Mesendoderm (in vitro differentiated cells): ENCODE results near the gene GGA2.
A peak's percentile ranks its signal among the peaks of the same experiment; 100 is the strongest.
"Not testable (repeated sequence)": the region's sequence is repeated elsewhere in the genome, so short reads cannot be mapped to it uniquely, and the experiment has no call there.

Experiments used
- DNase-seq: peaks from one replicate; pipeline ENCODE4 v3.0.0; 2013
- H2AK5ac ChIP-seq: 2 replicates; pipeline ENCODE4 v1.6.1; 2013; ENCODE audit warnings: low read length, inconsistent platforms
- H2BK120ac ChIP-seq: 2 replicates; pipeline ENCODE4 v1.6.1; 2013; ENCODE audit warnings: low read depth, mild to moderate bottlenecking, low read length, moderate library complexity, mixed read lengths
- H2BK15ac ChIP-seq: replicated peaks from 2 replicates; pipeline ENCODE4 v1.6.1; 2013; ENCODE audit warnings: low read depth, mild to moderate bottlenecking, moderate library complexity
- H2BK5ac ChIP-seq: 2 replicates; pipeline ENCODE4 v1.6.1; 2013; ENCODE audit warnings: low read length, inconsistent platforms
- H3K18ac ChIP-seq: 2 replicates; pipeline ENCODE4 v1.6.1; 2013; ENCODE audit warnings: mild to moderate bottlenecking, low read length, mixed read lengths
- H3K23ac ChIP-seq: one replicate; pipeline ENCODE4 v1.6.1; 2013; ENCODE audit warnings: low read length
- H3K27ac ChIP-seq: 2 replicates; pipeline ENCODE4 v1.5.1; 2013; ENCODE audit warnings: low read depth, mild to moderate bottlenecking, inconsistent platforms, low read length, moderate library complexity
- H3K27me3 ChIP-seq: 2 replicates; pipeline ENCODE4 v1.6.1; 2013; ENCODE audit warnings: low read length, control low read depth, mild to moderate bottlenecking, inconsistent platforms; ENCODE audit not compliant: insufficient read depth, poor library complexity
- H3K36me3 ChIP-seq: 2 replicates; pipeline ENCODE4 v1.6.1; 2013; ENCODE audit warnings: low read length, inconsistent platforms; ENCODE audit not compliant: control insufficient read depth, insufficient read depth
- H3K4ac ChIP-seq: one replicate; pipeline ENCODE4 v1.6.1; 2013; ENCODE audit warnings: low read depth, mild to moderate bottlenecking, low read length, moderate library complexity
- H3K4me1 ChIP-seq: 2 replicates; pipeline ENCODE4 v1.6.1; 2013; ENCODE audit warnings: low read depth, low read length, inconsistent platforms; ENCODE audit not compliant: control insufficient read depth
- H3K4me2 ChIP-seq: 2 replicates; pipeline ENCODE4 v1.6.1; 2013; ENCODE audit warnings: low read length
- H3K4me3 ChIP-seq: 2 replicates; pipeline ENCODE4 v1.5.1; 2013; ENCODE audit warnings: mild to moderate bottlenecking, low read length
- H3K56ac ChIP-seq: one replicate; pipeline ENCODE4 v1.6.1; 2013; ENCODE audit warnings: low read length
- H3K79me1 ChIP-seq: 2 replicates; pipeline ENCODE4 v1.6.1; 2013; ENCODE audit warnings: low read length, inconsistent platforms
- H3K79me2 ChIP-seq: 2 replicates; pipeline ENCODE4 v1.6.1; 2013; ENCODE audit warnings: mild to moderate bottlenecking, low read length; ENCODE audit not compliant: control insufficient read depth, insufficient read depth
- H3K9ac ChIP-seq: 2 replicates; pipeline ENCODE4 v1.6.1; 2013; ENCODE audit warnings: low read length, inconsistent platforms
- H4K5ac ChIP-seq: one replicate; pipeline ENCODE4 v1.6.1; 2013; ENCODE audit warnings: low read length
- H4K8ac ChIP-seq: one replicate; pipeline ENCODE4 v1.6.1; 2013; ENCODE audit warnings: low read depth, mild to moderate bottlenecking, control low read depth, low read length, moderate library complexity
- WGBS: extraction: QIAGEN DNeasy Blood & Tissue Kit; methylation state at CpG from one replicate; pipeline ENCODE4 v1.1.7; 2013; ENCODE audit warnings: low lambda C conversion rate, missing lambda C conversion rate; ENCODE audit not compliant: insufficient coverage; ENCODE audit errors: extremely low coverage; 5-methylcytosine and 5-hydroxymethylcytosine counted together

Gene GGA2

GRCh38 chr16:23453338-23454052 is 56.8 kb downstream of the GGA2 start:
- H4K5ac ChIP-seq, result no peak overlapping the region
- peak overlapping the region; percentile 68 for H3K9ac ChIP-seq
- H4K8ac ChIP-seq, result no peak overlapping the region
- peak overlapping the region; percentile 64 for H3K56ac ChIP-seq
- DNase-seq, result no peak
- no peak overlapping the region for H2BK120ac ChIP-seq
- H3K27ac ChIP-seq, result no peak overlapping the region
- peak overlapping the region; percentile 93 for H3K4me2 ChIP-seq
- peaks cover 3% of the 10 kb centered on the region for H3K79me1 ChIP-seq
- no peaks in the 10 kb centered on the region for H3K27me3 ChIP-seq
- peak overlapping the region; percentile 62 for H3K4me3 ChIP-seq
- no peak overlapping the region for H3K4ac ChIP-seq
- no peak overlapping the region for H3K23ac ChIP-seq
- no peaks in the 10 kb centered on the region for H3K79me2 ChIP-seq
- no peak overlapping the region for H2BK15ac ChIP-seq
- H2AK5ac ChIP-seq, result no peak overlapping the region
- H3K18ac ChIP-seq, result no peak overlapping the region
- H3K4me1 ChIP-seq, result no peaks in the 10 kb centered on the region
- WGBS, result no CpG with 5 or more reads among the region's 37 CpGs
- H2BK5ac ChIP-seq, result no peak overlapping the region
- no peaks in the 10 kb centered on the region for H3K36me3 ChIP-seq

- no CpG with 5 or more reads among the region's 57 CpGs for WGBS
- H3K56ac ChIP-seq, result peak within 1 kb of the TSS; percentile 99
- H4K8ac ChIP-seq, result no peak within 1 kb of the TSS
- H3K36me3 ChIP-seq, result no peaks in the 10 kb centered on the region
- peak within 1 kb of the TSS; percentile 91 for H2BK5ac ChIP-seq
- H3K79me1 ChIP-seq, result peaks cover 3% of the 10 kb centered on the region
- H3K4me3 ChIP-seq, result peak within 1 kb of the TSS; percentile 98
- H3K4me2 ChIP-seq, result peak within 1 kb of the TSS; percentile 93
- H4K5ac ChIP-seq, result no peak within 1 kb of the TSS
- H3K9ac ChIP-seq, result peak within 1 kb of the TSS; percentile 98
- H2BK120ac ChIP-seq, result no peak within 1 kb of the TSS
- H3K18ac ChIP-seq, result peak within 1 kb of the TSS; percentile 81
- H3K23ac ChIP-seq, result no peak within 1 kb of the TSS
- H3K27ac ChIP-seq, result peak within 1 kb of the TSS; percentile 64
- H3K4ac ChIP-seq, result peak within 1 kb of the TSS; percentile 73
- no peaks in the 10 kb centered on the region for H3K27me3 ChIP-seq
- H3K4me1 ChIP-seq, result no peaks in the 10 kb centered on the region
- peak; percentile 94 for DNase-seq
- H2AK5ac ChIP-seq, result no peak within 1 kb of the TSS
- no peak within 1 kb of the TSS for H2BK15ac ChIP-seq
- H3K79me2 ChIP-seq, result no peaks in the 10 kb centered on the region
Measured at GRCh38 chr16:23452572-23453337, 57.5 kb downstream of the GGA2 start, which contains the start of gene COG7. COG7 (minus strand) TSS chr16:23453189; CDS start chr16:23452994, 195 bp downstream.

- Histone ChIP-seq H3K18ac (no peak overlapping the region), H3K56ac (peak overlapping the region; percentile 99), H4K8ac (no peak overlapping the region), H2BK120ac (no peak overlapping the region), H2AK5ac (no peak overlapping the region), H3K27me3 (no peaks in the 10 kb centered on the region), H3K79me1 (peaks cover 3% of the 10 kb centered on the region), H3K4ac (peak overlapping the region; percentile 42), H3K4me1 (no peaks in the 10 kb centered on the region), H3K23ac (no peak overlapping the region), H4K5ac (no peak overlapping the region), H3K4me2 (peak overlapping the region; percentile 32), H3K4me3 (peak overlapping the region; percentile 98), H3K36me3 (no peaks in the 10 kb centered on the region), H3K9ac (peak overlapping the region; percentile 98), H2BK5ac (no peak overlapping the region), H2BK15ac (no peak overlapping the region), H3K79me2 (no peaks in the 10 kb centered on the region), H3K27ac (no peak overlapping the region)
- no peak for DNase-seq
- WGBS, result no CpG with 5 or more reads among the region's 10 CpGs
Measured at GRCh38 chr16:23452221-23452571, 58.1 kb downstream of the GGA2 start.

- H3K4me1 ChIP-seq, result no peaks in the 10 kb centered on the region
- no peaks in the 10 kb centered on the region for H3K36me3 ChIP-seq
- DNase-seq, result no peak
- H3K27ac ChIP-seq, result no peak overlapping the region
- H3K4ac ChIP-seq, result no peak overlapping the region
- H3K4me2 ChIP-seq, result no peak overlapping the region
- no peak overlapping the region for H2AK5ac ChIP-seq
- H2BK15ac ChIP-seq, result no peak overlapping the region
- H3K18ac ChIP-seq, result no peak overlapping the region
- no CpG with 5 or more reads among the region's 4 CpGs for WGBS
- no peaks in the 10 kb centered on the region for H3K27me3 ChIP-seq
- H3K79me2 ChIP-seq, result no peaks in the 10 kb centered on the region
- no peak overlapping the region for H3K56ac ChIP-seq
- no peak overlapping the region for H4K8ac ChIP-seq
- H3K9ac ChIP-seq, result no peak overlapping the region
- no peak overlapping the region for H2BK5ac ChIP-seq
- H4K5ac ChIP-seq, result no peak overlapping the region
- H3K79me1 ChIP-seq, result peaks cover 3% of the 10 kb centered on the region
- no peak overlapping the region for H3K4me3 ChIP-seq
- no peak overlapping the region for H3K23ac ChIP-seq
- H2BK120ac ChIP-seq, result no peak overlapping the region
Measured at GRCh38 chr16:23448392-23448791, 61.9 kb downstream of the GGA2 start.

GRCh38 chr16:23437542-23437941 is 72.8 kb downstream of the GGA2 start:
- not testable (repeated sequence) for H3K56ac ChIP-seq, H3K4ac ChIP-seq, H3K4me3 ChIP-seq, H2AK5ac ChIP-seq, DNase-seq, H3K27me3 ChIP-seq, H4K5ac ChIP-seq, H3K79me2 ChIP-seq, H3K36me3 ChIP-seq, H2BK15ac ChIP-seq, H3K23ac ChIP-seq, H3K4me2 ChIP-seq, H3K18ac ChIP-seq, H2BK120ac ChIP-seq, H2BK5ac ChIP-seq, H4K8ac ChIP-seq, H3K9ac ChIP-seq, H3K79me1 ChIP-seq, H3K4me1 ChIP-seq, H3K27ac ChIP-seq
- WGBS, result no CpG with 5 or more reads among the region's 7 CpGs
